SU-DHL-6 (cell line): ENCODE results near the gene APOBEC3B.
"Not testable (repeated sequence)": the region's sequence is repeated elsewhere in the genome, so short reads cannot be mapped to it uniquely, and the experiment has no call there.

Source experiments
- H2AFZ ChIP-seq: fragments of 200-600 bp; sonication (generic); 2 replicates; pipeline ENCODE4 v1.6.1; 2014; ENCODE audit warnings: low read depth, mild to moderate bottlenecking, moderate library complexity, mixed read lengths, antibody characterized with exemption, low read length; ENCODE audit not compliant: severe bottlenecking
- H3F3A ChIP-seq: fragments of 200-600 bp; shearing (Covaris generic); 2 replicates; pipeline ENCODE4 v1.6.0; 2016; ENCODE audit warnings: antibody characterized with exemption, mild to moderate bottlenecking; ENCODE audit not compliant: insufficient read depth
- H3K27ac ChIP-seq: fragments of 200-600 bp; sonication (generic); 2 replicates; pipeline ENCODE4 v1.5.1; 2016; ENCODE audit warnings: low read depth, mild to moderate bottlenecking, low read length, moderate library complexity, mixed read lengths
- H3K27me3 ChIP-seq: fragments of 200-600 bp; sonication (generic), shearing (Covaris generic); 2 replicates; pipeline ENCODE4 v1.6.0; 2014; ENCODE audit warnings: mild to moderate bottlenecking, low read length
- H3K36me3 ChIP-seq: fragments of 200-600 bp; sonication (generic); 2 replicates; pipeline ENCODE4 v1.6.1; 2014; ENCODE audit warnings: mild to moderate bottlenecking, low read length, mixed read lengths
- H3K4me2 ChIP-seq: fragments of 300-600, 200-600 bp; shearing (Covaris generic), sonication (generic); 2 replicates; pipeline ENCODE4 v1.6.0; 2014; ENCODE audit warnings: low read length, low read depth, mild to moderate bottlenecking; ENCODE audit not compliant: poor library complexity, severe bottlenecking
- H3K4me3 ChIP-seq: fragments of 200-600 bp; sonication (generic); 2 replicates; pipeline ENCODE4 v1.5.1; 2014; ENCODE audit warnings: antibody characterized with exemption, low read length, mild to moderate bottlenecking, mixed read lengths; ENCODE audit not compliant: insufficient read depth, poor library complexity, severe bottlenecking
- H3K79me2 ChIP-seq: fragments of 200-600 bp; sonication (generic); 2 replicates; pipeline ENCODE4 v1.6.1; 2014; ENCODE audit warnings: mild to moderate bottlenecking, low read length, moderate library complexity; ENCODE audit not compliant: insufficient read depth
- H3K9ac ChIP-seq: fragments of 200-600 bp; sonication (generic); 2 replicates; pipeline ENCODE4 v1.7.0; 2014; ENCODE audit warnings: mild to moderate bottlenecking, low read length
- H3K9me2 ChIP-seq: fragments of 200-600 bp; sonication (generic); replicated peaks from 2 replicates; pipeline ENCODE4 v1.6.1; 2014; ENCODE audit warnings: low read length; ENCODE audit not compliant: insufficient read depth
- H3K9me3 ChIP-seq: fragments of 200-600 bp; sonication (generic); 2 replicates; pipeline ENCODE4 v1.6.1; 2014; ENCODE audit warnings: low read length, mixed read lengths; ENCODE audit not compliant: insufficient read depth
- H4K20me1 ChIP-seq: fragments of 200-600 bp; sonication (generic); 2 replicates; pipeline ENCODE4 v1.6.1; 2014; ENCODE audit warnings: low read depth, mild to moderate bottlenecking, antibody characterized with exemption, low read length, moderate library complexity, mixed read lengths
- EZH2phosphoT487 ChIP-seq: fragments of 200-600 bp; sonication (generic), shearing (Covaris generic); conservative IDR thresholded peaks from 2 replicates; pipeline ENCODE4 v1.6.1; 2018; ENCODE audit warnings: mild to moderate bottlenecking, antibody characterized with exemption, low read length, moderate library complexity, mixed read lengths
- TF ChIP-seq, protein P1 (sequence below): fragments of 200-600 bp; sonication (generic); IDR thresholded peaks from one replicate; pipeline ENCODE4 v1.5.1; 2017; ENCODE audit warnings: antibody characterized with exemption, mild to moderate bottlenecking, low read length, moderate library complexity; ENCODE audit not compliant: insufficient read depth, poor library complexity, severe bottlenecking

The APOBEC3B gene

GRCh38 chr22:39013942-39014722 lies 32.0 kb downstream of the APOBEC3B start, which contains the start of gene APOBEC3C:
Gene APOBEC3C (plus strand): TSS chr22:39014257. CDS start chr22:39014363, 106 bp downstream.
- H4K20me1 ChIP-seq = no peaks in the 10 kb centered on the region
- peak within 1 kb of the TSS; percentile 77 for H3K4me3 ChIP-seq
- peaks cover 14% of the 10 kb centered on the region for H3K79me2 ChIP-seq
- H3K9me2 ChIP-seq = no peaks in the 10 kb centered on the region
- H3F3A ChIP-seq = peaks cover 4% of the 10 kb centered on the region
- peak within 1 kb of the TSS; percentile 62 for H3K27ac ChIP-seq
- H2AFZ ChIP-seq = peak within 1 kb of the TSS; percentile 23
- peak within 1 kb of the TSS; percentile 84 for H3K9ac ChIP-seq
- peak within 1 kb of the TSS; percentile 80 for H3K4me2 ChIP-seq
- H3K36me3 ChIP-seq = no peaks in the 10 kb centered on the region
- no peaks in the 10 kb centered on the region for H3K9me3 ChIP-seq
- H3K27me3 ChIP-seq = no peaks in the 10 kb centered on the region
- TF ChIP-seq, protein P1, sequence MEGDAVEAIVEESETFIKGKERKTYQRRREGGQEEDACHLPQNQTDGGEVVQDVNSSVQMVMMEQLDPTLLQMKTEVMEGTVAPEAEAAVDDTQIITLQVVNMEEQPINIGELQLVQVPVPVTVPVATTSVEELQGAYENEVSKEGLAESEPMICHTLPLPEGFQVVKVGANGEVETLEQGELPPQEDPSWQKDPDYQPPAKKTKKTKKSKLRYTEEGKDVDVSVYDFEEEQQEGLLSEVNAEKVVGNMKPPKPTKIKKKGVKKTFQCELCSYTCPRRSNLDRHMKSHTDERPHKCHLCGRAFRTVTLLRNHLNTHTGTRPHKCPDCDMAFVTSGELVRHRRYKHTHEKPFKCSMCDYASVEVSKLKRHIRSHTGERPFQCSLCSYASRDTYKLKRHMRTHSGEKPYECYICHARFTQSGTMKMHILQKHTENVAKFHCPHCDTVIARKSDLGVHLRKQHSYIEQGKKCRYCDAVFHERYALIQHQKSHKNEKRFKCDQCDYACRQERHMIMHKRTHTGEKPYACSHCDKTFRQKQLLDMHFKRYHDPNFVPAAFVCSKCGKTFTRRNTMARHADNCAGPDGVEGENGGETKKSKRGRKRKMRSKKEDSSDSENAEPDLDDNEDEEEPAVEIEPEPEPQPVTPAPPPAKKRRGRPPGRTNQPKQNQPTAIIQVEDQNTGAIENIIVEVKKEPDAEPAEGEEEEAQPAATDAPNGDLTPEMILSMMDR = peak; percentile 15
- no peak for TF ChIP-seq EZH2phosphoT487

DNA sequence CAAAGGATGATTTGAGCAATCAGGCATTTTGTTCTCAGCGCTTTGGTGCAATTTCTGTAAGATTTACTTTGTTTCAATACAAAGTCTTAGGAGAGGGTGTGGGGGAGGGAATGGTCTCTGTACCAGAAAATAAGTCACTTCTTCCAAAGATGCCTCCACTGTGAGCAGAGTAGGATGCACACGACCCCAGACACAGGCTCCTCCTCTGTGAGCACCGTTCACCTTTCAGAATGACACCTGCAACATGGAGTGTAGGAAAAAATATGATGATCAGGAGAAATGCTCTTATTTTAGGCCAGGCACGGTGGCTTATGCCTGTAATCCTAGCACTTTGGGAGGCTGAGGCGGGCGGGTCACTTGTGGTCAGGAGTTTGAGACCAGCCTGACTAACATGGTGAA lies 32.6 kb downstream of the APOBEC3B start:
- not testable (repeated sequence) for H3K9me2 ChIP-seq, H3K9me3 ChIP-seq, H4K20me1 ChIP-seq, H3K36me3 ChIP-seq, H3K27me3 ChIP-seq, H3F3A ChIP-seq
- peak overlapping the region; percentile 23 for H2AFZ ChIP-seq
- H3K4me3 ChIP-seq = peak overlapping the region; percentile 77
- H3K9ac ChIP-seq = peak overlapping the region; percentile 84
- H3K4me2 ChIP-seq = peak overlapping the region; percentile 80
- H3K79me2 ChIP-seq = peaks cover 14% of the 10 kb centered on the region
- H3K27ac ChIP-seq = peak overlapping the region; percentile 62

DNA sequence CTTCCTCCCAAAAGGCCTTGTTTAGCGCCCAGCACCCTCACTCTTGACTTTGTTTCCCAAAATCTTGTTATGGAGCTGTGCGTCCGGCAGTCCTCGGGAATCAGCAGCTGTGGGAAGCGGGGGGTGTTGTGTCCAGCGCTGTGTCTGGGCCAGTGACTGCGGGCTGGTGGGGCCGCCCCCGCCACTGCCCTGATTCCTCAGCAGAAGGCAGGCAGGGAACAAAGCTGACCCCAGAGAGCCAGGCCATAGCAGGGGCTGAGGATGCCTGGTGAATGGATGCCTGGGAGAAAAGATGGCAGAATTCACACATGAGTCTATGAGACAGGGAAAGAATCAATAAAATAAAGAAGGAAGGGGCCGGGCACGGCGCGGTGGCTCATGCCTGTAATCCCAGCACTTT lies 34.4 kb downstream of the APOBEC3B start:
- no peaks in the 10 kb centered on the region for H3K27me3 ChIP-seq
- no peak overlapping the region for H3K4me2 ChIP-seq
- TF ChIP-seq, protein P1 = no peak
- TF ChIP-seq EZH2phosphoT487 = no peak

More for the DNA sequence above, 34.4 kb downstream of the APOBEC3B start:
- peaks cover 17% of the 10 kb centered on the region for H3F3A ChIP-seq
- no peaks in the 10 kb centered on the region for H3K9me2 ChIP-seq
- no peaks in the 10 kb centered on the region for H3K9me3 ChIP-seq
- H3K9ac ChIP-seq = no peak overlapping the region
- peaks cover 19% of the 10 kb centered on the region for H3K79me2 ChIP-seq
- no peaks in the 10 kb centered on the region for H4K20me1 ChIP-seq
- H3K4me3 ChIP-seq = no peak overlapping the region
- H2AFZ ChIP-seq = no peak overlapping the region
- H3K36me3 ChIP-seq = no peaks in the 10 kb centered on the region
- H3K27ac ChIP-seq = no peak overlapping the region
